Measurements from ENCODE around the gene IGSF9.

DNA sequence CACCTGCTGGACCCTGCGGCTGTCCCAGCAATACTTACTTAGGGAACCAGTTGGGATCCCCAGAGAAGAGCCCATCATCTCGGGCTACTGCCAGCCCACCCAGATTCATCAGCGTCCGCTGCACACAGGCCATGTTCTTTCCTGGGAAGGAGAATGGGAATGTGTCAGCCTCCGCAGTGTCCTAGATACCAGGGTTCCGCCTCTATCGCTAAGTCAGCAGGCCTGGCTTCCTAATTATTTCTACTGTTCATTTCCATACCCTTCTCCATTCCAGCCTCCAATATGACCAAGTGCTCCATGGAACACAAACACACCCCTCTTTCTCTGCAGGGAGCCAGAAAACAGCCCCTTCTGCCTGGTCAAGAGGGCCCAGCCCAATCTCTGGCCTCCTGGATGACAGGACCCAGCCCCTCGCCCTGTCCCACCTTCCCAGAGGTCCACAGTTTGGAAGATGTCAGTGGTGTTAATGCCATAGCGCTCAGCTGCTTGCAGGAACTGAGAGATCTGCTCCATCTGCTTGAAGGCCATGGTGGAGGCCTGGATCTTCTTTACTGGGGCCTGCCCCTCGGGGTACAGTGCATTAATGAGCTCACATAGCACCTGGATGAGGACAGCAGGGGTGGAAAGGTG is 26.1 kb downstream of the IGSF9 start:
- TF ChIP-seq, protein P1, sequence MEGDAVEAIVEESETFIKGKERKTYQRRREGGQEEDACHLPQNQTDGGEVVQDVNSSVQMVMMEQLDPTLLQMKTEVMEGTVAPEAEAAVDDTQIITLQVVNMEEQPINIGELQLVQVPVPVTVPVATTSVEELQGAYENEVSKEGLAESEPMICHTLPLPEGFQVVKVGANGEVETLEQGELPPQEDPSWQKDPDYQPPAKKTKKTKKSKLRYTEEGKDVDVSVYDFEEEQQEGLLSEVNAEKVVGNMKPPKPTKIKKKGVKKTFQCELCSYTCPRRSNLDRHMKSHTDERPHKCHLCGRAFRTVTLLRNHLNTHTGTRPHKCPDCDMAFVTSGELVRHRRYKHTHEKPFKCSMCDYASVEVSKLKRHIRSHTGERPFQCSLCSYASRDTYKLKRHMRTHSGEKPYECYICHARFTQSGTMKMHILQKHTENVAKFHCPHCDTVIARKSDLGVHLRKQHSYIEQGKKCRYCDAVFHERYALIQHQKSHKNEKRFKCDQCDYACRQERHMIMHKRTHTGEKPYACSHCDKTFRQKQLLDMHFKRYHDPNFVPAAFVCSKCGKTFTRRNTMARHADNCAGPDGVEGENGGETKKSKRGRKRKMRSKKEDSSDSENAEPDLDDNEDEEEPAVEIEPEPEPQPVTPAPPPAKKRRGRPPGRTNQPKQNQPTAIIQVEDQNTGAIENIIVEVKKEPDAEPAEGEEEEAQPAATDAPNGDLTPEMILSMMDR (conservative IDR thresholded peaks at IDR 0.05; ENCODE audit: low read length): no peak
- TF ChIP-seq EZH2phosphoT487 (IDR thresholded peaks at IDR 0.05; ENCODE audit: borderline replicate concordance): no peak
